OCI-LY1 (cell line): ENCODE results near the gene ROBO1.

Experiments
- CTCF ChIP-seq: fragments of 200-600 bp; sonication (generic), shearing (Covaris generic); IDR thresholded peaks from 2 replicates; pipeline ENCODE4 v1.5.1; 2017; ENCODE audit warnings: mild to moderate bottlenecking, antibody characterized with exemption, low read length, moderate library complexity, mixed read lengths
- EZH2 ChIP-seq: fragments of 200-600 bp; sonication (generic), shearing (Covaris generic); IDR thresholded peaks from 2 replicates; pipeline ENCODE4 v1.8.0; 2017; ENCODE audit warnings: borderline replicate concordance, mixed run types, mild to moderate bottlenecking, antibody characterized with exemption, low read length, moderate library complexity, mixed read lengths

DNA sequence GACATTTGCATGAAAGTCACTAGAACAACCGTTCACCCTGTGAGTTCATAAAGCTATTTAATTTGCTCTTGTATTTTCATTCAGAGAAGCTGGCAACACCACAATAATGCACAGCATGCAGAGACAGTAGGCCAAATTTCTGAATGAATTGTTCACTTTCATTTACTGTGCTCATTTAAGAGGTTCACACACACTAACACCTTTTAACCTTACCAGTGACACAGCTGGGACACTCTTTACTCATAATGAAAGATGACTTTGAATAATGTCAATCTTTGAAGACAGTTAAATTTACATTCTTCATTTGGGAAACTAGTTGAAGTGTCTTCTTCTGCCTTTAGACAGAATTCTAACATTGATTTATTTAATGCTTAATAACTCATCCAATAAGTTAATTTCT is 95.7 kb downstream of the ROBO1 start:
- TF ChIP-seq CTCF (no peak), EZH2 (no peak)
